ENCODE data around the gene SAMHD1. TPM values are rescaled to one million over a fixed set of nuclear protein-coding genes. Genes with fewer than 3 reads are reported as not detected.

SAMHD1 gene
- polyA plus RNA-seq, 1 donor from 2014 or later: 22.2 TPM

DNA sequence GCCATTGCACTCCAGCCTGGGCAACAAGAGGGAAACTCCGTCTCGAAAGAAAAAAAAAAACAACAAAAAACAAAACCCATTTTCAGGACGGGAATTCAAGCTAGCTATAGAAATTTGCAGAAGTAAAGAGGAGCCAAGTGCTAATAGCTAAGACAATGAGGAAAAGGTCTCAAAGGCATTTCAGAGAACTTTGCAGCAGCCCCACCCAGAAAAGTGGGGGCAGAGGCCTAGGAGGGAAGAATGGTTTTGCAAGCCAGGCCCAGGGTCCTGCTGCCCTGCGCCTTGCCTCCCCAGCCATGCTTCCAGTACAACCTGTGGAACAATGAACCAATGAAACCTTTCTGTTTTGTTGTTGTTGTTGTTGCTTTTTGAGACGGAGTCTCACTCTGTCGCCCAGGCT is 38.3 kb upstream of the SAMHD1 start:
- Histone ChIP-seq H3K27ac (ENCODE audit: low read length) (no peak overlapping the region), H3K9ac (ENCODE audit: low read length) (no peak overlapping the region), H3K9me2 (ENCODE audit: insufficient read depth, low read length) (no peaks in the 10 kb centered on the region), H3K79me2 (replicated peaks; ENCODE audit: insufficient read depth, low read length) (no peaks in the 10 kb centered on the region), H3K27me3 (ENCODE audit: insufficient read depth, low read depth, low read length) (no peaks in the 10 kb centered on the region), H2AFZ (ENCODE audit: low read depth, low read length) (no peak overlapping the region), H3K4me2 (ENCODE audit: low read length) (no peak overlapping the region), H3K36me3 (ENCODE audit: insufficient read depth, low read length) (no peaks in the 10 kb centered on the region), H3K9me3 (ENCODE audit: low read length) (no peaks in the 10 kb centered on the region), H4K20me1 (ENCODE audit: insufficient read depth) (no peaks in the 10 kb centered on the region), H3K4me3 (ENCODE audit: low read length) (no peak overlapping the region), H3F3A (ENCODE audit: insufficient read depth, low read length, poor library complexity, severe bottlenecking) (no peaks in the 10 kb centered on the region)
- no peak for TF ChIP-seq CTCF (IDR thresholded peaks at IDR 0.05; ENCODE audit: poor library complexity, severe bottlenecking)
- TF ChIP-seq POLR2AphosphoS5 (IDR thresholded peaks at IDR 0.05): no peak
- TF ChIP-seq EZH2 (IDR thresholded peaks at IDR 0.05; ENCODE audit: borderline replicate concordance, insufficient read depth, low read length, poor library complexity, severe bottlenecking): no peak

- Histone ChIP-seq H2AFZ (ENCODE audit: low read depth, low read length) (no peak overlapping the region), H3K9me2 (ENCODE audit: insufficient read depth, low read length) (no peaks in the 10 kb centered on the region), H3K4me2 (ENCODE audit: low read length) (no peak overlapping the region), H4K20me1 (ENCODE audit: insufficient read depth) (no peaks in the 10 kb centered on the region), H3K4me3 (ENCODE audit: low read length) (no peak overlapping the region), H3K9ac (ENCODE audit: low read length) (no peak overlapping the region), H3K36me3 (ENCODE audit: insufficient read depth, low read length) (no peaks in the 10 kb centered on the region), H3F3A (ENCODE audit: insufficient read depth, low read length, poor library complexity, severe bottlenecking) (no peaks in the 10 kb centered on the region), H3K27ac (ENCODE audit: low read length) (no peak overlapping the region), H3K27me3 (ENCODE audit: insufficient read depth, low read depth, low read length) (no peaks in the 10 kb centered on the region), H3K79me2 (replicated peaks; ENCODE audit: insufficient read depth, low read length) (no peaks in the 10 kb centered on the region), H3K9me3 (ENCODE audit: low read length) (no peaks in the 10 kb centered on the region)
- TF ChIP-seq SMC3 (conservative IDR thresholded peaks at IDR 0.05; ENCODE audit: poor library complexity) (no peak), POLR2AphosphoS5 (IDR thresholded peaks at IDR 0.05) (no peak)
Measured at GRCh38 chr20:36988494-36988966, 37.0 kb upstream of the SAMHD1 start.

- TF ChIP-seq SMC3 (conservative IDR thresholded peaks at IDR 0.05; ENCODE audit: poor library complexity) (no peak), MXI1 (conservative IDR thresholded peaks at IDR 0.05; ENCODE audit: poor library complexity, severe bottlenecking) (no peak), POLR2AphosphoS5 (IDR thresholded peaks at IDR 0.05) (no peak), RAD21 (conservative IDR thresholded peaks at IDR 0.05) (no peak), TAF1 (IDR thresholded peaks at IDR 0.05; ENCODE audit: low read depth) (no peak), EZH2 (IDR thresholded peaks at IDR 0.05; ENCODE audit: borderline replicate concordance, insufficient read depth, low read length, poor library complexity, severe bottlenecking) (no peak), CTCF (IDR thresholded peaks at IDR 0.05; ENCODE audit: poor library complexity, severe bottlenecking) (no peak), EP300 (conservative IDR thresholded peaks at IDR 0.05; ENCODE audit: poor library complexity, severe bottlenecking) (no peak)
- TF ChIP-seq, protein P1, sequence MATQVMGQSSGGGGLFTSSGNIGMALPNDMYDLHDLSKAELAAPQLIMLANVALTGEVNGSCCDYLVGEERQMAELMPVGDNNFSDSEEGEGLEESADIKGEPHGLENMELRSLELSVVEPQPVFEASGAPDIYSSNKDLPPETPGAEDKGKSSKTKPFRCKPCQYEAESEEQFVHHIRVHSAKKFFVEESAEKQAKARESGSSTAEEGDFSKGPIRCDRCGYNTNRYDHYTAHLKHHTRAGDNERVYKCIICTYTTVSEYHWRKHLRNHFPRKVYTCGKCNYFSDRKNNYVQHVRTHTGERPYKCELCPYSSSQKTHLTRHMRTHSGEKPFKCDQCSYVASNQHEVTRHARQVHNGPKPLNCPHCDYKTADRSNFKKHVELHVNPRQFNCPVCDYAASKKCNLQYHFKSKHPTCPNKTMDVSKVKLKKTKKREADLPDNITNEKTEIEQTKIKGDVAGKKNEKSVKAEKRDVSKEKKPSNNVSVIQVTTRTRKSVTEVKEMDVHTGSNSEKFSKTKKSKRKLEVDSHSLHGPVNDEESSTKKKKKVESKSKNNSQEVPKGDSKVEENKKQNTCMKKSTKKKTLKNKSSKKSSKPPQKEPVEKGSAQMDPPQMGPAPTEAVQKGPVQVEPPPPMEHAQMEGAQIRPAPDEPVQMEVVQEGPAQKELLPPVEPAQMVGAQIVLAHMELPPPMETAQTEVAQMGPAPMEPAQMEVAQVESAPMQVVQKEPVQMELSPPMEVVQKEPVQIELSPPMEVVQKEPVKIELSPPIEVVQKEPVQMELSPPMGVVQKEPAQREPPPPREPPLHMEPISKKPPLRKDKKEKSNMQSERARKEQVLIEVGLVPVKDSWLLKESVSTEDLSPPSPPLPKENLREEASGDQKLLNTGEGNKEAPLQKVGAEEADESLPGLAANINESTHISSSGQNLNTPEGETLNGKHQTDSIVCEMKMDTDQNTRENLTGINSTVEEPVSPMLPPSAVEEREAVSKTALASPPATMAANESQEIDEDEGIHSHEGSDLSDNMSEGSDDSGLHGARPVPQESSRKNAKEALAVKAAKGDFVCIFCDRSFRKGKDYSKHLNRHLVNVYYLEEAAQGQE (IDR thresholded peaks at IDR 0.05; ENCODE audit: borderline replicate concordance): no peak
- Histone ChIP-seq H3F3A (ENCODE audit: insufficient read depth, low read length, poor library complexity, severe bottlenecking) (no peaks in the 10 kb centered on the region), H3K9me3 (ENCODE audit: low read length) (no peaks in the 10 kb centered on the region)
Measured at GRCh38 chr20:36984257-36984638, 32.7 kb upstream of the SAMHD1 start.

More at GRCh38 chr20:36984257-36984638, 32.7 kb upstream of the SAMHD1 start:
- Histone ChIP-seq H3K27ac (ENCODE audit: low read length) (no peak overlapping the region), H3K79me2 (replicated peaks; ENCODE audit: insufficient read depth, low read length) (no peaks in the 10 kb centered on the region), H3K27me3 (ENCODE audit: insufficient read depth, low read depth, low read length) (no peaks in the 10 kb centered on the region), H2AFZ (ENCODE audit: low read depth, low read length) (no peak overlapping the region), H3K4me3 (ENCODE audit: low read length) (no peak overlapping the region), H3K36me3 (ENCODE audit: insufficient read depth, low read length) (no peaks in the 10 kb centered on the region), H3K9ac (ENCODE audit: low read length) (no peak overlapping the region), H3K9me2 (ENCODE audit: insufficient read depth, low read length) (no peaks in the 10 kb centered on the region), H3K4me2 (ENCODE audit: low read length) (no peak overlapping the region), H4K20me1 (ENCODE audit: insufficient read depth) (no peaks in the 10 kb centered on the region)
